Stimulated activated naive CD8-positive, alpha-beta T cell treated with anti-CD3 and anti-CD28 coated beads, Interleukin-15, Interleukin-2, amounts not matched to agents 100 ng/mL and 50 ng/mL, for 24 hours (primary cell): ENCODE data around the gene IL10RA.

ENCODE experiments used
- H3K27ac Mint-ChIP-seq: one replicate; pipeline ENCODE4 v1.8.0; 2021; ENCODE audit warnings: mild to moderate bottlenecking, mixed read lengths
- H3K27me3 Mint-ChIP-seq: one replicate; pipeline ENCODE4 v1.8.0; 2021; ENCODE audit warnings: mixed read lengths
- H3K36me3 Mint-ChIP-seq: one replicate; pipeline ENCODE4 v1.8.0; 2021; ENCODE audit warnings: low read depth, mixed read lengths
- H3K4me1 Mint-ChIP-seq: one replicate; pipeline ENCODE4 v1.8.0; 2021; ENCODE audit warnings: low read depth, mixed read lengths
- H3K4me3 Mint-ChIP-seq: one replicate; pipeline ENCODE4 v1.8.0; 2021; ENCODE audit warnings: mild to moderate bottlenecking, mixed read lengths
- H3K9me3 Mint-ChIP-seq: one replicate; pipeline ENCODE4 v1.8.0; 2021; ENCODE audit warnings: mixed read lengths

IL10RA gene

DNA sequence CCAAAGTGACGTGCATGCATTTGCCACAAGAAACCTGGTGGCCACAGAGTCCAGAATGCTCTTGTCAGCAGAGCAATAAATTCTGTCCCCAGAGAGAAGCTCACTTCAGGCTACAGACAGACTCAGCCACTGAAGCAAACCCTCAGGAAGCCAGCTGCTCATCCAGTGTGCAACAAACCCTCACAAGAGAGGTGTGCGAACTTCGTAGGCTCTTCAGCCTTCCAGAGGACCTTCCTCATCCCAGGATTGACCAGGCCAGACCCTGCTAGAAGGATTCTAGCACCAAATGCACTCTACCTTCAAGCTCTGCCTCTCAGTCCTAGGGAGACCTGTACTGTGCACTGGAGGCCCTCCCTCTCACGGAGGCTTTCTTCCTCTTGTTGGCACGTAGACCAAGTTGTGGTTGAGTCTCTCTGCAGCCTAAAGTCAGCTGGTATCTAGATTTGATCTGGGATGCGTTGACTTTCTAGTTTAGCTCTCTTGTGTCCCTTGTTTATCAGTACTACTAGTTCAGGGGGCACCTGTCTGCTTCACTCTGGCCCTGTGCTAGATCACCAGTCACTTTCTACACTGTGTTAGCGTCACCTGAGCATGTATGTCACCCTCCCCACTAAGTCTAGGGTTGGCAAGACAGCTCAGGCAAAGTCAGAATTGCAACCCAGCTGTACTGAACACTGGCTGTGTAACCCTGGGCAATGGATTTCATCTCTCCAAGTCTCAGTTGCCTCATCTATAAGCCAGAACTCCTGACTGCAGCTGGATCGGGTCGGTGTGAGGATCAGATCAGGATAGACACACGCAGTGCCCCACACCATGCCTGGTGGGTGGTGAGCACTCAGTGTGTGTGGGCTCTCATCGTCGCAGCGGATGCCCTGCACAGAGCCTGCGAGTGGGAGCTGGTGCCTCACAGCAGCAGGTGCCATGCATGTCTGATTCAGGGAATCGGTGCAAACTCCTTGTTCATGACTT is 34.9 kb upstream of the IL10RA start:
- no peaks in the 10 kb centered on the region for H3K27me3 Mint-ChIP-seq
- H3K4me3 Mint-ChIP-seq: peak overlapping the region; percentile 42
- peak overlapping the region; percentile 81 for H3K27ac Mint-ChIP-seq
- peaks cover 3% of the 10 kb centered on the region for H3K9me3 Mint-ChIP-seq
- peaks cover 87% of the 10 kb centered on the region for H3K4me1 Mint-ChIP-seq
- no peaks in the 10 kb centered on the region for H3K36me3 Mint-ChIP-seq

DNA sequence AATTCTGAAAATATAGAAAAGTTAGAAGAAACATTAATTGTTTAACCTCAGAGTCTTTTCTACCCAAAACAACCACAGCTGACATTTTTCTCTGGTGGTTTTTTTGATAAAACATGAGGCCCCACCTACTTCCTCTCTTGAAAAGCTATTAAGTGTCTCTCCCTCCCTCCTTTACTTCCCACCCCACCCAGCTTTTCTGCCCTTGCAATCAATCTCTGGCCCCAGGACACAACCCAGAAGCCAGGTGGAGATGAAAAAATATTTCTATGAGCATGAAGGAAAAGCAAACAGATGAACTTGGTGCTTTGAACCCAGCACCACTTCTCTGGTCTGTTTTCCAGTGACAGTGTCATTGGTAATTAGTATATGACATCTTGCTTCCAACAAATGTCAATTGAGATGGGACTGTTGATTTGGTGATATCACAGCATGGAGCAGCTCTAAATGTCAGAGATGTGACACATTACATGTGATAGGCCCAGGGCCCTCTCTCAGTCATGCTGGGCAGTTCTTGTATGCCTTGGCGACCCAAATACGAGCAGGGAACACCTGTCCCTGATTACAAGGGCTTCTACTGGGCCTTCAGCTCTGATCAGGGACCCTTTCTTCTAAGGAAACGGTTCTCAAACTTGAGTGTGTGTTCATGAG is 33.0 kb upstream of the IL10RA start:
- peak overlapping the region; percentile 91 for H3K27ac Mint-ChIP-seq
- no peaks in the 10 kb centered on the region for H3K27me3 Mint-ChIP-seq
- H3K4me3 Mint-ChIP-seq: peak overlapping the region; percentile 54
- H3K4me1 Mint-ChIP-seq: peaks cover 73% of the 10 kb centered on the region
- H3K9me3 Mint-ChIP-seq: peaks cover 14% of the 10 kb centered on the region
- H3K36me3 Mint-ChIP-seq: no peaks in the 10 kb centered on the region

DNA sequence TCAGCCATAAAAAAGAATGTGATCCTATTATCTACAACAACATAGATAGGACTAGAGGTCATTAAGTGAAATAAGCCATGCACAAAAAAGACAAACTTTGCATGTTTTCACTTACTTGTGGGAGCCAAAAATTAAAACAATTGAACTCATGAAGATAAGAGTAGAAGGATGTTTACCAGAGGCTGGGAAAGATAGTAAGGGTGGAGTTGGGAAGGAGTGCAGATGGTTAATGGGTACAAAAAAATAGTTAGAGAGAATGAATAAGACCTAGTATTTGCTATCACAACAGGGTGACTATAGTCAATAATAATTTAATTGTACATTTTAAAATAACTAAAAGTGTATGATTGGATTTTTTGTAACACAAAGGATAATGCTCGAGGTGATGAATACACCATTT is 27.2 kb upstream of the IL10RA start:
- Mint-ChIP-seq H3K27ac (peak overlapping the region; percentile 33), H3K4me3 (peak overlapping the region; percentile 18), H3K27me3 (no peaks in the 10 kb centered on the region), H3K36me3 (peaks cover 4% of the 10 kb centered on the region), H3K4me1 (peaks cover 46% of the 10 kb centered on the region), H3K9me3 (peaks cover 18% of the 10 kb centered on the region)

DNA sequence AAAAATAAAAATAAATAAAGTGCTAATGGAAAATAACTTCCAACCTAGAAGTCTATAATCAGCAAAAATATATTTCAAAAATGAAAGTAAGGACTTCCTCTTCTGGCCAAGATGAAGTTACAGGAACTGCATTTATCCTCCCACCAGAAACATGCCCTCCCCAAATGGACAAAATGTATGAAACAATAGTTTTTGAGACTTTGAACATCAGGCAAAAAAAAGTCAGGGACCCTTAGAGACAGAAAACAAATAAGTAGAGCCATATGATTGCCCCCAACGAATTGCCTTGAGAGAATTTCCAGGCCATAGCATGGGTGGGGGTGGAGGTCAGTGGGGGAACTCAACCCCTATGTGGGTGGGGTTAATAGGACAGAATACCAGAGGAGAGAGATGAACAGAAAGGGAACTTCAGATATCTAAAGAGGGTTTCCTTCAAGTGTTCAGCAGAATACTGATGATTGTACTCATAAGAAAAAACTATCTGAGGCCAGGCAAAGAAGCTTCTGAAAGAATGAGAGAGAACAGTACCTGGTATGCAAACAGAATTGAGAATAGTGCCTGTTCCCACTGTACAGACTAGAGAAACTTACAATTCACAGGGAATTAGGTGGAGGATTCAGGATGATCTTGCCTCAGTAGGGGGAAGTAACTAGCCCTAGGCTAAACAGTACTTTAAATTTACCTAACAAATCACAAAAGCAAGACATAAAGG is 26.6 kb upstream of the IL10RA start:
- Mint-ChIP-seq H3K9me3 (peaks cover 18% of the 10 kb centered on the region), H3K36me3 (peaks cover 4% of the 10 kb centered on the region), H3K27ac (peak overlapping the region; percentile 80), H3K27me3 (no peaks in the 10 kb centered on the region), H3K4me1 (peaks cover 42% of the 10 kb centered on the region), H3K4me3 (peak overlapping the region; percentile 5)

DNA sequence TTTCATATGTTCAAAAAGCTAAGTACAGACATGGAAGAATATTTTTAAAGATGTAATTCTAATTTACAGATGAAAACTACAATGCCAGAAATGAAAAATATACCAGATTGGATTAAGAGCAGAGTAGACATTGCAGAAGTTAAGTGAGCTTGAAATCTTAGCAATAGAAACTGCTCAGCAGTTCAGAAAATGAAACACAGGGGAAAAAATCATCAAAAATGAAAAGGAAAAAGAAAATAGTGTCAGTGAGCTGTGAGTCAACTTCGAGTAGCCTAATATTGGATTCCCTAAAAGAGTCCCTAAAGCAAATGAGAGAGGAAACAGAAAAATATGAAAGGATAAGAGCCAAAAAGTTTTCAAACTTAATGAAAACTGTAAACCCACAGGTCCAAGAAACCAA is 25.8 kb upstream of the IL10RA start:
- Mint-ChIP-seq H3K27me3 (no peaks in the 10 kb centered on the region), H3K36me3 (peaks cover 4% of the 10 kb centered on the region), H3K4me3 (peak overlapping the region; percentile 5)

DNA sequence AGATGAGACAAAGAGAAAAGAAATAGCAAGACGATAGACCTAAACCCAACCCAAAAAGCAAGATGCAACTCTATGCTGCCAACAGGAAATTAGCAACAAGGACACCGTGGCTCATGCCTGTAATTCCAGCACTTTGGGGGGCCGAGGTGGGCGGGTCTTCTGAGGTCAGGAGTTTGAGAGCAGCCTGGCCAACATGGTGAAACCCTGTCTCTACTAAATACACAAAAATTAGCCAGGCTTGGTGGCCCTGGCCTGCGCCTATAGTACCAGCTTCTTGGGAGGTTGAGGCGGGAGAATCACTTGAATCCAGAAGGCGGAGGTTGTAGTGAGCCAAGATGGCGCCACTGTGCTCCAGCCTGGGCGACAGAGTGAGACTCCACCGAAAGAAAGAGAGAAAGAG is 24.3 kb upstream of the IL10RA start:
- Mint-ChIP-seq H3K27ac (no peak overlapping the region), H3K4me1 (peaks cover 35% of the 10 kb centered on the region), H3K9me3 (peaks cover 10% of the 10 kb centered on the region), H3K4me3 (no peak overlapping the region), H3K27me3 (no peaks in the 10 kb centered on the region), H3K36me3 (peaks cover 4% of the 10 kb centered on the region)

More for the DNA sequence above, 25.8 kb upstream of the IL10RA start:
- peaks cover 18% of the 10 kb centered on the region for H3K9me3 Mint-ChIP-seq
- peak overlapping the region; percentile 80 for H3K27ac Mint-ChIP-seq
- H3K4me1 Mint-ChIP-seq: peaks cover 39% of the 10 kb centered on the region

DNA sequence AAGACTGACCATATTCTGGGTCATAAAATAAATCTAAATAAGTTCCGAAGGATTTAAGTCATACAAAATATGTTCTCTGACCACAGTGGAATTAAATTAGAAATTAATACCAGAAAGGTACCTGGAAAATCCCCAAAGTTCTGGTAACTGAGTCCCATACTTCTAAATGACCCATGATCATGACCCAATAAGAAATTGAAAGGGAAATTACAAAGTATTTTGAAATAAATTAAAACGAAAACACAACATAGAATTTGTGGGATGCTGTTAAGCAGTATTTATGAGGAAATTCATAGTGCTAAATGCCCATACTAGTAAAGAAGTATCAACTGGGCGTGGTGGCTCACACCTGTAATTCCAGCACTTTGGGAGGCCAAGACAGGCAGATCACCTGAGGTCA is 23.4 kb upstream of the IL10RA start:
- Mint-ChIP-seq H3K4me3 (no peak overlapping the region), H3K9me3 (peaks cover 4% of the 10 kb centered on the region), H3K27ac (no peak overlapping the region), H3K27me3 (no peaks in the 10 kb centered on the region), H3K4me1 (peaks cover 35% of the 10 kb centered on the region), H3K36me3 (peaks cover 4% of the 10 kb centered on the region)

DNA sequence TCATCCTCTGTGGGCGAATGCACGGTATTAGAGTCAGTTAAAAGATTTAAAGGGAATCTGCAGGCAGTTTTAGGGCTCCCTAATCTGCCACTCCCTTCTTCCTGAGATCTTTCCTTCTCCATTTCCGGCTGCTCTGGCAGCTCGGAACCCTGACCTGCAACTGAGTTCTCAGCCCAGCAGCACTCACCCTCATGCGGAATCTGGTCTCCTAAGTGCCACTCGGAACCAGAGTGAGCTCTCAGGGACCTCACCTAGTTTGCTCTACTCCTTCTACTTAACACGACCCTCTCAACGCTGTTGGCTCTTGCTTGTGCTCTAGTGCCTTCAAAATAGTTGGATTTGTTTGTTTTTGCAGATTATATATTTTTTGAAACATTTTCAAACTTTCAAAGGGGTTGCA is 19.3 kb upstream of the IL10RA start:
- Mint-ChIP-seq H3K36me3 (no peaks in the 10 kb centered on the region), H3K4me3 (no peak overlapping the region), H3K4me1 (peaks cover 43% of the 10 kb centered on the region), H3K27me3 (no peaks in the 10 kb centered on the region), H3K9me3 (no peaks in the 10 kb centered on the region), H3K27ac (no peak overlapping the region)

DNA sequence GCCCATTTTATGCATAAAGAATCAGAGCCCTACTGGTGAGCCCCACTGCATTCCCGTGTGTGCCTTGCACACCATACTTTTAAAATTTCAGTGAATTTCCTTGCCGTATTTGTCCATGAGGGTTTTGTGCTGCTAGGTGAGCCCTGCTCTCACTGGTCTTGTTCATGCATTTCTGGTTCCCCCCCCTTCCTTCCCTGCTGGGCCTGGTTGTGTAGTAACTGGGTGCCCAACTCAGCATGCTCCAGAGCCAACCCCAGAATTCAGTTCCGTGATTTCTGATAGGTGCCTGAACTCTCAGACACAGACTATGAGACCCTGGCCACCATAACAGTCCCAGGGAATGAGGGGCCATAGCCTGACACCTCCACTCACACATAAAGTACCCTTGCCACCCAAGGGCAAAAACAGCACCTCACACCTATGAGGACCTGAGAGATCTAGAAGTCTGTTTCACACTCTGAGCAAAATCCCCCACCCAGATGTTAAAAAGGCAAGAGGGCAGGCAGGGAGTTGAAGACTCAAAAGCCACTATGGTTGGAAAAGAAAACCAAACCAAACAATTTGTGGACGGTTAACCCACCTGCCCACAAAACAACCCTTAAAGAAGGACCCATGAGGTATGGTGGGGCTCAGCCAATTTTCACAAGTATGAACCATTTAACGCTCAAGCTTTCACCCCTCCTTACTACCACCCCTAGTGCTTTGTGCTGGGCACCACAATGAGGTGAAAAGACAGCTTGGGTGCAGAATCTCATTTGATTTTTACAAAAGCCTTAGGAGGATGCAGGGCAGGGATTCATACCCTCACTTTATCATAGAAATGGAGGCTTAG is 16.8 kb upstream of the IL10RA start:
- peak overlapping the region; percentile 43 for H3K27ac Mint-ChIP-seq

DNA sequence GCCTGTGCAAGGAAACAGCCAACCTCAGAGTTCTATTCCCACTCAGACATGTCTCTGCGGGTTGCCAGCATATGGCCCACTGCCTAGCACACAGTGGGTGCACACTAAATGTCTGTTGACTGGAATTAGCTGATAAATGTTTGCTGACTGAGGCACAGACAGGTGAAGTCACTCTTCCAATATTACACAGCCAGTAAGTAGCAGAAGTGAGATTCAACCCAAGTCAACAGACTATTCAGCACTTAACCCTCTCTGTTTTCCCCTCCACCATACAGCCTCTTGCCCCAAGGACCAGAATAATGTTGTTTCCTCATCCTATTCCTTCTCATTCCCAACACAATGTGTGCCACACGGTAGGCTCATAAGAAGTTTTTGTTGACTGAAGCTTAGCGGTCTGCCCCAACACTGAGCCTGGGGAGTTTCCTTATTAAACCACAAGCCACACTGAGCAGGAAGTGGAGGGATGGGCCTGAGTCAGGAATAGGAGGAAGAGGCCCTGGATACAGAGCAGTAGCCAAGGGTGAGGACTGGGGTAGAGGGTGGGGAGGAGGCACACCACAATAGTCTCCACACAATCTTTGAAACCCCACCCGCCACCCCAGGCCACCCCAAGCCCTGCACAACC is 15.7 kb upstream of the IL10RA start:
- peaks cover 71% of the 10 kb centered on the region for H3K4me1 Mint-ChIP-seq
- H3K9me3 Mint-ChIP-seq: no peaks in the 10 kb centered on the region
- H3K36me3 Mint-ChIP-seq: no peaks in the 10 kb centered on the region
- peak overlapping the region; percentile 53 for H3K4me3 Mint-ChIP-seq
- no peaks in the 10 kb centered on the region for H3K27me3 Mint-ChIP-seq
- peak overlapping the region; percentile 86 for H3K27ac Mint-ChIP-seq

More for the DNA sequence above, 16.8 kb upstream of the IL10RA start:
- Mint-ChIP-seq H3K4me3 (no peak overlapping the region), H3K36me3 (no peaks in the 10 kb centered on the region), H3K9me3 (no peaks in the 10 kb centered on the region), H3K27me3 (no peaks in the 10 kb centered on the region), H3K4me1 (peaks cover 61% of the 10 kb centered on the region)

DNA sequence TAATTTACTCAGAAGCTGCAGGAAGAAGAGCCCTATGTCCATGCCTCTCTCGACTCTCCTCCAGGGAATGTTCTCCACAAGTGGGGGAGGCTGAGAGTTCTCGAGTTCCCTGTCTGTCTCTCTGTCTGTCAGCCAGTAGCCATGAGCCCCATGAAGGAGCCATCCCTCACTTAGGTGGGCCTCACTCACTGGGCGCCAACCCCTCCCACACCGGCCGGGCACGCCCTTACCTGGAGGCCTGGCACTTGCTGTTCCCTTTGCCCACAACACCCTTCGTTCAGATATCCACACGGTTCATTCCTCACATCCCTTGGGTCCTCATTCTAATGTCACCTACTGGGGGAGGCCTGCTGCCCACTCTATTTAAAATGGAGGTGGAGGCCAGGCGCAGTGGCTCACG is 14.2 kb upstream of the IL10RA start:
- Mint-ChIP-seq H3K4me3 (no peak overlapping the region), H3K27ac (no peak overlapping the region), H3K36me3 (peaks cover 7% of the 10 kb centered on the region), H3K4me1 (peaks cover 83% of the 10 kb centered on the region), H3K9me3 (no peaks in the 10 kb centered on the region), H3K27me3 (no peaks in the 10 kb centered on the region)

DNA sequence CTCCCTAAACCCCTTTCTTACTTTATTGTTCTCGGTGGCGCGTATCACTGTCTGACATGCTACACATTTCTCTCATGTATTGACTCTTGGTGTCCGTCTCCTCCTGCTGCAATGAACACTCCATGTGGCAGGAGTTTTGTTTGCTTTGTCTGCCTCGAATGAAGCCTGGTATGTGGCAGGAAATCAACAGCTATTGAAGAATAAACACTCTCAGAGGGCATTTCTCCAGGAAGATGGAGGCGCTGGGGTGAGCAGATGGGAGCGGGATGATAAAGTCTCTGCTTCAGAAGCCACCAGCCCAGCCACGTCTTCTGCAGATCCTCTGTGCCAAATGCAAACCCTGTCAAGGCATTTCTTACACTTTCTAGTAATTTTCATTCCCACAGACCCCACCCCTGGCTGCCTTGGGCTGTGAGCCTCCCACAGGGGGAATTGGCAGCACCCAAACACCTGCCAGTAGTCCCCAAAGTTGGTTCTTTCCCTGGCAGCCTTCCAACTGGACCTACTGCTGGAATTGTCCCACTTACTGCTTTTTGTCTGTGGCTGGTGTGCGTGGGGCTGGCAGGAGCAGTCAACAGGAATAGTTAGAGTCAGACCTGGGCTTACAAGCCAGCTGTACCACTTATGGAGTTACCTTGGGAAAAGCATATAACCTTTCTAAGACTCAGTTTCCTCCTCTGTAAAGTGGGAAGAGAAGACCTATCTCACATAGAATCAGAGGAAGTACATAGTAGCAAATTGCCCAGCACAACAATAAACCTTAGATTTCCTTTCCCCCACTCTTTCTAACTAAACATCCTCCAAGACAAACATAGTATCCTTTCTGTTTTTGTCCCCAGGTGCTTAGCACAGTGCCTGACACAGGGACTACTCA is 13.3 kb upstream of the IL10RA start:
- peaks cover 91% of the 10 kb centered on the region for H3K4me1 Mint-ChIP-seq
- H3K36me3 Mint-ChIP-seq: peaks cover 16% of the 10 kb centered on the region
- H3K27me3 Mint-ChIP-seq: no peaks in the 10 kb centered on the region
- no peak overlapping the region for H3K4me3 Mint-ChIP-seq
- H3K9me3 Mint-ChIP-seq: no peaks in the 10 kb centered on the region
- peak overlapping the region; percentile 4 for H3K27ac Mint-ChIP-seq

DNA sequence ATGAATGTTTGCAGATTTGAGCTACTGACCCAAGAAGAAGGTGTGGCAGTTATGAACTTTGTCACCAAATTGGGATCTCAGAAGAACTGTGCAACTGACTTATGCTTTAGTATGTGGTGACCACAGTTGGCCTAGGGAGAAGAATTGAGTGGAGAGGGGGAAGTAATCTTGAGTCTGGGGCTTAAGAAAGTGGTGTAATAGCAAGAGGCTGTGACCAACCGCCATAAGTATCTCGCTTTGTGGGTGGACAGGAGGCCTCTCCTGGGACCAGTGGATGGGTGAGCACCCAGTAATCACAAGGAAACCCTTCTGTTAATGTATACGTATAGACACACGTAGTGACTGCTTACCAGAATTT is 12.7 kb upstream of the IL10RA start:
- H3K9me3 Mint-ChIP-seq: no peaks in the 10 kb centered on the region
- peaks cover 94% of the 10 kb centered on the region for H3K4me1 Mint-ChIP-seq
- H3K27ac Mint-ChIP-seq: peak overlapping the region; percentile 4
- H3K4me3 Mint-ChIP-seq: no peak overlapping the region
- H3K36me3 Mint-ChIP-seq: peaks cover 18% of the 10 kb centered on the region
- no peaks in the 10 kb centered on the region for H3K27me3 Mint-ChIP-seq
